Measurements from ENCODE around the gene NOTCH3.

Gene NOTCH3

DNA sequence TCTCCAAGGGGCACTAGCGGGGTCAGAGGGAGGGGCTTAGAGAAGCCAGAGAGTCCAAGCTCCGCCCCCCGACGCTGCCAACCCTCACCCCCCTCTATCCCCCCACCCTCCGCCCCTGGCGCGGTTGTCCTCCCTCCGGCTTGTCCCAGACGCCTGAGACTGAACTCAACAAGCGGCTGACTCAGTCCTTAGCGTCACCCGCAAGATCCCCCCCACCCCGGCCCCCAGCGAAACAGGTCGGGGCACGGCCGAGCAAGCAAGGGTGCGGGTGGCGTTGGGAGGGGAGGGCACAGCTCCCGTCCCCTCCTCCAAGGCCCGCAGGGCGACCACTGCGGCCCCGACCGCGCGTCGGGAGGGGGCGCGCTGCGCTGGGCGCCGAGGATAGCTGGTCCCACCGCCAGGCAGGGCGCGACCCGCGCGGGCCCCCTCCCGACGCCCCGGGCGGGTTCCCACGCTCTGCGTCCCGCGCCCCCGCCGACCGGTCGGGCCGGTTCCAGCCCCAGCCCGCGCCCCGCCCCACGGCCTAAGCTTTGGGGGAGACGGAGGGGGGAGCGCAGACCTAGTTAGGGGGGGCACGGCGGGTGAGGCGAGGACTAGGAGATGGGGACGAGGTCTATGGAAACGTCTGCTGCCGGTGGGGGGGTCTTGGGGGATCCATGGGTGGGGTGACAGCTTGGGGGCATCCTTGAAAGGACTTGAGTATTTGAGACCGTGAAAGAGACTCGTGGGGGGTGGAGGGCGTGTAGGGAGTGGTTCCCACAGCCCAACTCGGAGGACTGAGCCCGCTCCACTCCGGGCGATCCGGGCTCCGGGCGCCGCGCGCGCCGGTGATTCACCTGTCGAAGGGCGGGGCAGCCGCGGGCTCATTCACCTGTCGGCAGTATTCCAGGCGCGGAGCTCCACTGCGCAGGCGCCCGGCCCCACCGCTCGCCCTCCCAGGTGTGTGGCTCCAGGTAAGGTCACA is 5.1 kb downstream of the NOTCH3 start:
- DNase-seq = peak; percentile 69 to 86 (median 71)

DNA sequence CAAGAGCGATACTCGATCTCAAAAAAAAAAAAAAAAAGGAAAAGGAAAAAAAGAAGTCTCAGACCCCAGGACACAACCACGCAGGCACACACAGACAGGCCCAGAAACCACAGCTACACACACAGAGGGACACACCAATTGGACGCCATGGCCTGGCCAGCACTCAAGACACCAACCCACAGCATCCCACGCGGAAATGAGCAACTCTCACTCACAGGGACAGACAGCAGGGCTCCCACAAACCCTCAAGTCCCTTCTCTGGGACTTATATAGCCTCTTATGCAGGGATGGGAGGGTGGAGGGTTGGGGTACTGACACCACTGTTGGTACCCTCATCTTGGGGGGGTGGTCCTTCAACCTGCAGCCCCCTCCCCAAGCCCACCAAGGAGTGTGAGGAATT is 5.9 kb downstream of the NOTCH3 start:
- peak; percentile 90 to 92 (median 91) for DNase-seq

DNA sequence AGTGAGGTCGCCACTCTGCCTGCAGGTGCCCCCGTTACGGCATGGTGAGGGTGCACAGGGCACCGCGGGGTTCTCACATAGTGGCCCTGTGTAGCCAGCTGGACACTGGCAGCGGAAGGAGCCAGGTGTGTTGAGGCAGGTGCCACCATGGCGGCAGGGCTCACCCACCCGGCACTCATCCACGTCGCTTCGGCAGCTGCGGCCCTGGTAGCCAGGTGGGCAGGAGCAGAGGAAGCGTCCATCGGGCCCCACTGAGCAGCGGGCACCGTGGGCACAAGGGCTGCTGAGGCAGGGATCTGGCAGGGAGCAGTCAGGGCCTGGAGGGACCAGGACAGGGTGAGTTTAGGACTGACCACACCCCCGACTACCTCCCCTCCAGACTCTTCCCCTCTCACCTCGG is 8.8 kb downstream of the NOTCH3 start:
- DNase-seq = no peak

DNA sequence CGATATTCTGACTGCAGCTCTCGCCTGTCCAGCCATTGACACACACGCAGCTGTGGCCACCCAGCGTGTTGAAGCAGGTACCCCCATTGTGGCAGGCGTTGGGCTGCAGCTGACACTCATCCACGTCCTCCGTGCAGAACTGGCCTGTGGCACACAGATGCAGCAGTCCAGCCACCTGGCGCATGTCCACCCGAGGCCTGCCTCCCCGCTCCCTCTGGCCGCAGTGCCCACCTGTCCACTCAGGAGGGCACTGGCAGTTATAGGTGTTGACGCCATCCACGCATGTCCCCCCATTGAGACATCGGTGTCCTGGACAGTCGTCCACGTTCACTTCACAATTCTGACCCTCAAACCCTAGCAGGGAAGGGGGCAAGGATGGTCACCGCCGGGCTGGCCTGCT is 9.3 kb downstream of the NOTCH3 start:
- DNase-seq = no peak

DNA sequence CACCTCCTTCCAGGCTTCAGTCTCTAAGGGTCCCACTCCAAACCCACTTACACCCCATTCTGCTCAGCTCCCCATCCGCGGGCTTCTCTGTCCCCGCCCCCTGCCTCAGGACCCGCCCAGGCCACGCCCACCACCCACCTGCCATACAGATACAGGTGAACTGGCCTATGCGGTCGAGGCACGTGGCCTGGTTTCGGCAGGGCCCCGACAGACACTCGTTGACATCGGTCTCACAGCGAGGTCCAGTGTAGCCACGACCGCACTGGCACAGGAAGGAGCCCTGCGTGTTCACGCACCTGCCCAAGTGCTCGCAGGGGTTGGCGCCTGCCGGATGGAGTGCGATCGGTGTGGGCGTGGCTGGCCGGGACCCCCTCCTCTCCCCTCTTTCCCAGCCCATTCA is 11.9 kb downstream of the NOTCH3 start:
- no peak for DNase-seq

DNA sequence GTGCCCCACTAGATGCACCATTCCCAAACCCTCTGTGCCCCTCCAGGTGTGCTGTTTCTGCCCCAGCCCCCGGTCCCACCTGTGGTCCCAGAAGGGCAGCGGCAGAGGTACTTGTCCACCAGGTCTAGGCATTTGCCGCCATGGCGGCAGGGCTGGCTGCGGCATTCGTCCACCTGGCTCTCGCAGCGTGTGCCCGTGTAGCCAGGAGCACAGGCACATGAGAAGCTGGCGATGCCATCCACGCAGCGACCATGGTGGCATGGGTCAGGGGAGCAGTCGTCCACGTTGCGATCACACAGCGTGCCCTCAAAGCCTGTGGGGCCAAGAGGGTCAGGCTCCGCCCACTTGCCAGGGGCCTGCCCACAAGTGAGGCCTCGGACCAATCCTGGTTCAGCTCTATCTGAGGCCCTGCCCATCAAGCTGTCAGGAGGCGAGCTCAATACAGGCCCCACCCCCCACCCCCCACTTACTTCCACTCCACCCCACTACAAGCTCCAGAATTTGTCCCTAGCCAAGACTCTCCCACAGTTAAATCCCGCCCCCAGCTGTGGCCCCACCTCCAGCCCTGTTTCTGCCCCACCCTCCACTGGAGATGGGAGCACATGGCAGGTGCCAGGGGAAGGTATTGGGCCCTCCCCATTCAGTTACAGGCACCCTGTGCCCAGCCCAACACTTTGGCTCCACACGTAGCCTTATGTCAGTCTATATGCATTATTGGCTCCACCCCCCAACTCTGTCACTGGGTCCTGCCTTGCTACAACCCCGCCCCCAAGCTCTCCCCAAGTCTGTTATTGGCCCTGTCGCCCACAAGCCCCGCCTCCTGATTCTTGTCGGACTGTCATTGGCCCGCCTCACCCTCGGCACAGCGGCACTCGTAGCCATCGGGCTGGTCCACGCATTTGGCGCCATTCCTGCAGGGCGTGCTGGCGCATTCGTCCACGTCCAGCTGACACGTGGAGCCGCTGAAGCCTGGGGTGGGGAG is 13.5 kb downstream of the NOTCH3 start:
- DNase-seq = no peak

DNA sequence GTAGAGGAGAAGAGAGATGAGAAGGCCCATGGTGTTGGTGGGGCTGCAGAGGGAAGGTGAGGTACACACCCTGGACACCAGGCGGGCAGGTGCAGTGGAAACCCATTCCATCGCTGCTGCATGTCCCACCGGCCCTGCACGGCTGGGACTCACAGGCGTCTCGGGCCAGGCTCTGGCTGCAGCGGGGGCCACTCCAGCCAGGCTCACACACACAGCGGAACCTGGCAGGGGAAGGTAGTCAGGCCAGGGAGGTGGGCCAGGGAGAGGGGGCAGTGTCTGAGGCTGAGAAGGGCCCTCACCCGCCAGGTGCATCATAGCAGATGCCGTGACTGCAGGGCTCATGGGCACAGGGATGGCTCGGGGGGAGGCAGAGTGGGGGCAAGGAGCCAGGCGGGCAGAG is 15.6 kb downstream of the NOTCH3 start:
- DNase-seq = no peak

DNA sequence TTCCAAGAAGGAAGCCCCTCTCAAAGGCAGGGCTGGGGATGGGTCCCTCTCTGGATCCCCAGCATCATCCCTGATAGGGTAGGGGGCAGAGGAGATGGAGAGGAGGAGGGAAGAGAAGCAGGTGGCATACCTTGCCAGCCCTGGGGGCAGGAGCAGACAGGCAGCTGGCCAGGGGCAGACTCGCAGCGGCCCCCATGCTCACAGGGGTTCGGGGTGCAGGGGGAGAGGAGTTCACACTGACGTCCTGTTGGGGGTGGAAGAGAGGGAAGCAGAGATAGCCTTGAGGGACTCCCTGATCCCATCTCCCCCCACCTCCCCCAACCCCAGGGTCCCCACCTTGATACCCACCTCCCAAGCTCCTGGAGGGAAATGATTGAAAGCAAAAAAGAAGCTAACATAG is 16.0 kb downstream of the NOTCH3 start:
- no peak for DNase-seq

DNA sequence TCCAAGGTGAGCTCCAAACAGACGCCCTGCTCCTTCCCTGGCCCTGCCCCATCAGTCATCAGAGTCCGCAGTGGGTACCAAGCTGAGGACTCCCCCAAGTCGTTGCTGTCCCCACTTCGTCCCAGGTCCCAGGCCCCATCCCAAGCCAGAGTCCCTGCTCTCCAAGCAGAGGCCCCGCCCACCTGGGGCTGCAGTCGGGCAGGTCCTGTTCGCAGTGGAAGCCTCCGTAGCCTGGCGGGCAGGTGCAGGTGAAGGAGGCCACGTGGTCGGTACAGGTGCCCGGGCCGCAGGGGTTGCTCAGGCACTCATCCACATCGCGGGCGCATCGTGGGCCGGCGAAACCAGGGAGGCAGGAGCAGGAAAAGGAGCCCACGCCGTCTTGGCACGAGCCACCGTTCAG is 19.4 kb downstream of the NOTCH3 start:
- no peak for DNase-seq

DNA sequence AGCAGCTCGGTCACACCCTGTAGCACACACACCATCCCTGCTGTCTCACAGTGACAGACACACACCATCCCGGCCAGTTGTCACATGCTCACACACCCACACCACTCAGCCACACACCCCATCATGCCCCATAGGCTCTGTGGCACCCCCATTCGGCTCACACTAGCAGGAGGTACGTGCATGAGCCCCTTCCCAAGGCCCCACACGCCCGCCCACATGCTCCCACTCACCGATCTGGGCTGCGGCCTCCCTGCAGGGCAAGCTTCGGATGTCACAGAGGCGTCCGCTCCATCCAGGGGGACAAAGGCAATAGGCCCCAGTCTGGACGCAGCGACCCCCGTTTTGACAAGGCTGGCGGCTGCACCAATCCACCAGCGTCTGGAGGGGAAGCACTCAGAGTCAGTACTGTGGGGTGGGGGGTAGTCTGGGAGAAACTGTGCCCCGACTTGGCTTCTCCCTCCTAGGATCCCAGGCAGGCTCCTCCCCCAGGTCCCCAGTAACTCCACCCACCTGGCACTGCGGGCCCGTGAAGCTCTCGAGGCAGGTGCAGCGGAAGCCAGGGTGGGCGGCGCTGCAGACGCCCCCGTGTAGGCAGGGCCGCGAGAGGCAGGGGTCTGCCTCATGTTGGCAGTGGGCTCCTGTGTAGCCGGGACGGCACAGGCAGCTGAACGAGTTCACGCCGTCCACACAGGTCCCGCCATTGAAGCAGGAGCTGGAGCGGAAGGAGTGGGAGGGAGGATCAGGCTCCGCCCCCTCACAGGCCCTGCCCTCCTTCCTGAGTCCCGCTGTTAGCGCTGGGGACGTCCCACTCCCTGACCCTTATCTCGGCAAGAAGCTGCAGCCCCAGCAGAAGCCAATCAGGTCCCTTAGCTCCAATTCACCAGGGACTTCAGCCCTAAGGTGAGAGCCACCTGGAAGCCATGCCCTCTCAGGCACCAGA is 20.1 kb downstream of the NOTCH3 start:
- DNase-seq = no peak

DNA sequence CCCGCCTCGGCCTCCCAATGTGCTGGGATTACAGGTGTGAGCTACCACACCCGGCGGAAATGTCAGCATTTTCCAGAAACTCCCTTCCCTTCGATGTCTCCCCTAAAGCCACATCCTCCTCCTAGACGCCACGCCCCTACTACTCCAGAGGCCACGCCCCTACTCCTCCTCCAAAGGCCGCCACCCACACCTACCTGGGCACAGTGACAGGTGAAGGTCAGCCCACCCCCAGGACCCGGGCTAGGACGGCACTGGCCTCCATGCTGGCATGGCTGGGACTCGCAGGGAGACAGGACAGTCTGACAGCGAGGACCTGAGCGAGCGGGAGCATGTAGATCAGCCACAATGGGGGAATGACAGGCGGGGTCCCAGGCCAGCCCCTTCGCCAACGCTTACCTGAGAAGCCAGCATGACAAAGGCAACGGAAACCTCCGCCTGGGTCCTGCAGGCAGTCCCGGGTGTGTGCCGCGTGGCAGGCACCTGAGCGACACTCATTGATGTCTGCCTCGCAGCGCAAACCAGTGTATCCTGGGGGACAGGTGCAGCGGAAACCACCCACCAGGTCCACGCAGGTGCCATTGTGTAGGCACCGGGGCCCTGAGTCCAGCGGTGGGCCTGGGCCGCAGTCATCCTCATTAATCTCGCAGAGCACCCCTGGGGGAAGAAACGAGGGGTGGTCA is 22.0 kb downstream of the NOTCH3 start:
- DNase-seq = no peak

DNA sequence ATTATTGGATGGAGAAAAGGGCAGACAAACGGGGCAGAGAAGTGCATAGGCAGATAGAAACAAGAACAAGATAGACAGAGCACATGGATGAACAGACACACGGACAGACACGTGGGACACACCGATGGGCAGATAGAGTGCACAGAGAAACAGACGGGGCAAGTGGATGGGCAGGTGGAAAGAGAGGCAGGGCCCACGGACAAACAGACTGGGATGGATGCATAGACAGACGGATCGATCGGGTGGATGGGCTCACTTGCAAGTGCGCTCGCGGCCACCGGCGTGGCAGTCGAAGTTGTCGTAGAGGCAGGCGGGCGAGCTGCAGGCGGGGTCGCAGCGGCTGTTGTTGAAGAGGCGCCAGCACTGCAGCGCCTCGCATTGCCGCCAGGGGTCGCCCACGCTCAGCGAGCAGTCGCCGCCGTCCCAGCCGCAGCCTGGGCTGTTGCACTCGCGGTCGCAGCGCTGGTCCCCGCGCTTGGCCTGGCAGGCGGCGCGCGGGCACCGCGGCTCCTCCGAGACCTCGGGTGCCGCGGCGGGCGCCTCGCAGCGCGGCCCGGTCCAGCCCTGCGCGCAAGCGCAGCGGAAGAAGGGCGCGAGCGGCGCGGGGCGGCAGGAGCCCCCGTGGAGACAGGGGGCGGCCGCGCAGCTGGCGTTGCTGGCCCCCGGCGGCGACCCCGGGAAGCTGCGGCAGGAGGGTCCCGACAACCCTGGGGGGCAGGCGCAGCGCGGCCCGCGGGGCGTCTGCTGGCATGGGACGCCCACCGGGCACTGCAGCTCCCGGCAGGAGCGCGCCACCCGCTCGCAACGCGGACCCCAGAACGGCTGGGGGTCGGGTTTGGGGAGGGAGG is 23.3 kb downstream of the NOTCH3 start:
- peak; percentile 90 to 95 (median 94) for DNase-seq

DNA sequence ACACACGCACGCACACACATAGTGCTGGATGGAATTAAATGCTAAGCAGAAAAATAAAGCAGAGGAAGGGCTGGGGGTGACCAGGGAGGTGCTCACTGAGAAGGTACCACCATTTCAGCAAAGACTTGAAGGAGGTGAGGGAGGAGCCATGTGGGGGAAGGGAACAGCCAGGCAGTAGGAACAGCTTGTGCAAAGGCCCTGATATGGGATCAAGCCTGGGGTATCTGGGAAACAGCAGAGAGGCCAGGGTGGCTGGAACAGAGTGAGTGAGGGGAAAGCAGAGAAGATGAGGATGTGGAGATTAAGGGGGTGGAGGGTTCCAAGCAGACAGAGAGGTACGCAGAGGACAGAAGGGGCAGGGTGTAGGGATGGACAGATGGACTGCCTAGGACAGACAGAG is 25.2 kb downstream of the NOTCH3 start:
- no peak for DNase-seq

DNA sequence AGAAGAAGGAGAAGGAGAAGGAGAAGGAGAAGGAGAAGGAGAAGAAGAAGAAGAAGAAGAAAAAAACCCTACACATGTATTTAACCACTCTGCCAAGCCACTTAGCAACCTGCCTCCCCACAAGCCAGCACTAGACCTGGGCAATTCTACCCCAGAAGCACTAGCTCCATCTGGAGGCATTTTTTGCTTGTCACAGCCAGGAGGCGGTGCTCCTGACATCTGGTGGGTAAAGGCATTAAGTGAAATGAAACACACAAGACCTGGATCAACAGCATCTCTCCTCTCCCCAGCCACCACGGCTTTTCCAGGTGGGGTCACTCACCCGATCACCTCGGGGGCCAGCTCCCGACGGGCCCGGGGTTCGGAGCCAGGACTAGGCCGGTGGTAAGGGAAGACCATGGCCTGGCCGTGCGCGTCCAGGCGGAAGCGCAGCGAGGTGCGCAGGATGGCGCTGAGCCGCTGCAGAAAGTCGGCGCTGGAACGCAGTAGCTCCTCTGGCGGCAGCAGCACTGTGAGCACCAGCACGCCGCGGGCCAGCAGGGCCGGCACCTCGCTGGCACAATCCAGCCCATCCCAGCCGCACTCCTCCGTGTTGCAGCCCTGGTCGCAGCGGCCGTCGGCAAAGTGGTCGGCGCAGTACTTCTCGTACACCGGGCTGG is 26.9 kb downstream of the NOTCH3 start:
- DNase-seq = peak; percentile 42 to 59 (median 47)

DNA sequence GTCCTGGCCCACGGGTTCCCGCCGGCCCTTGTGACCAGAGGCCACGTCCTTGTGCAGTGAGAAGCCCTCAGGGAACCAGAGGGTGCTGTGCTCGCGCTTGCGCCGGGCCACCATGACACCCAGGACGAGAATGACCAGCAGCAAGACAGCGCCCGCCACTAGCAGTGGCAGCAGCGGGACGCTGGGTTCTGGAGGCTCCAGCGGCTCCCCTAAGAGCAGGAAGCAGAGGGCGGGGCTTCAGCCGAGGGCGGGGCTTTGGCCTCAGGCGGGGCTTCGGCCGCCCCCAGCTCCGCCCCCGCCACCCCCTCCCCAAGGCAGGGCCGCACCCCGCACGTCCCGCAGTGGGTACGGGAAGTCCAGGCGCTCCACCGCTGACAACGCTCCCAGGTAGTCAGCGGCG is 30.4 kb downstream of the NOTCH3 start:
- DNase-seq = no peak

DNA sequence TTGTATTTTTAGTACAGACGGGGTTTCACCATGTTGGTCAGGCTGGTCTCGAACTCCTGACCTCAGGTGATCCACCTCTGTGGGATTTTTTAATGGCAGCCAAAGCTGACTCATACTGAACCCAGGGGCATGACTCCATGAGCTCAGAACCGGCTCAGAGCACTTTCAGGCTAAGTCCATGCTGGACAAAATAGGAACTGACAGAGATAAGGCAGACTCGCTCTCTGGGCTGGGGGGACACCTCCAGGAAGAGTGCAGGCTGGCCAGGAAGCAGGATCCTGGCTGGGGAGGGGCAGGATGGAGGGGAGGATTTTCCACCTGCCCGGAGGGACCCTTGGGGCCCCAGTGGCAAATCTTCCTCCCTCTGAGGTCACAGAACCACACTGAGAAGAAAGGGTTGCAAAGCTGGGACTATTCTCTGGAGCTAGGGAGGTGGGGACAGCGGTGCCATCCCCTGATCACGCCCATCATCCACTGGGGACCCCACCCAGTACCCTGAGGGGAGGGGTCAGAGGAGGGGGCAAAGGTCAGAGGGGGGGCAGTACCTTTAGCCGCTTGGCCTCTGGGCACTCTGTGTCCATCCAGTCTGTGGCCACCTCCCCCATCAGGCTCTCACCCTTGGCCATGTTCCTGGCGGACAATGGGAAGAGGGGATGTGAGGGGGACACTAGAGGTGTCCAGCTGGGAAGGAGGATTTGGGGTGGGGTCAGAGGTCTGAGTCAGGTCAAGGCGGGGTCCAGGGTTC is 31.1 kb downstream of the NOTCH3 start:
- DNase-seq = no peak

DNA sequence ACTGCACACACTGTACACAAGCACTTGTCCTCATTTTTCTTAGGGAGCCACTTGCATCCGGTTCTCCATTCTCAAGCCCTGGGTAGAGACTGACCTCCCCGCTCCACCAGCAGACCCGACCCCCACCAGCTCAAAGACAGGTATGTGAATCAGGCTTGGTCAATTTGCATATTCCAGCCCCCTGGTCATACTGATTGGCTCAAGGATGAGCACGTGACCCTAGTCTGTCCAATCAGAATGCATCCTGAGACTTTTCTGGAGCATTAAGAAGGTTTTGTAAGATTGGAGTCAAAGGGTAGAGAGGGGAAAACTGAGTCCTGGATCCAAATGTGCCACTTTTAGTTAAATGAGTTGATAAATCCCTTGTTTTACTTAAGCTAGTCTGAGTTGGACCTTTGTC is 34.1 kb downstream of the NOTCH3 start:
- no peak for DNase-seq

DNA sequence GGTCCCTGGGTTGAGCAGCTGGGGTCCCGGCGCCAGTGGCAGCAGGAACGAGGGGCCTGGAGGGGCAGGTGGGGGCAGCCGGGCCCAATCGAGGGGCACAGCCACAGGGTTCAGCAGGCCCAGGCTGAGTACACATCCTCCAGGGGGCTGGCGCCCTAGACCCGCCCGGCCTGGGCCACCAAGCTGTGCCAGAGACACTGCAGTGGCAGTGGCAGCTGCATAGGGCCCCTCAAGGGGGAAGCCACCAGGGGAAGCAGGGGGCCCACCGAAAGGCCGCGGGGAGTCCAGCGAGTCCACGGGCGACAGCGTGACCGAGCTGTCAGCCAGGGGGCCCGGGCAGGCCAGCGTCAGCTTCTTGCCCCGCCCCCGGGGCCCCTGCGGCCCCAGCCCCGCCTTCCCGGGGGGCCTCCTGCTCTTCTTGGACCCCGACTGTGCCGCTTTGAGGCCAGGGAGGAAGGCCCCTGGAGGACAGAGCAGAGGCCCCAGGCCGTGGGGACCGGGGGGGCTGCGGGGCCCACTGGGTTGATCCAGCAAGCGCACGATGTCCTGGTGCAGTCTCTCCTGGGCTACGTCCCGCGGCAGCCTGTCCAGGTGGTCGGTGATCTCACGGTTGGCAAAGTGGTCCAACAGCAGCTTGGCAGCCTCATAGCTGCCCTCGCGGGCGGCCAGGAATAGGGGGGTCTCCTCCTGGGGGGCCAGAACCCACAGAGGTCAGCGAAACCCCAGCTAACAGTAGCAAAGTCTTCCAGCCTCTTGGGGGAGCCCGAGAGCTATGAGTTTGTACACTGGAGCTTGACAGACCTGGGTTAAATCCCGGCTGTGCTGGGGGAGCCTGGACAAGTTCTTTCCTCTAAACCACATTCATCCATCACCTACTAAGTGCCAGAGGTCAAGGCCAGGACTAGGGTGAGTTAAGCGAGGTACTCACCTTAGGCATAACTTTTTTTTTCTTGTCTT is 39.5 kb downstream of the NOTCH3 start:
- peak in 1 of 3 donors; percentile 26 for DNase-seq
